GM19238 (cell line): Measurements from ENCODE around the gene SPAG16.
A peak's percentile ranks its signal among the peaks of the same experiment; 100 is the strongest.
"Not testable (repeated sequence)": the region's sequence is repeated elsewhere in the genome, so short reads cannot be mapped to it uniquely, and the experiment has no call there.

Experiments used
- DNase-seq: peaks from one replicate; pipeline ENCODE4 v3.0.0; 2011; ENCODE audit warnings: low spot score; ENCODE audit not compliant: insufficient read length

Gene SPAG16

GRCh38 chr2:213691351-213691750, 407.1 kb downstream of the SPAG16 start:
- no peak for DNase-seq

GRCh38 chr2:213696442-213696841, 412.2 kb downstream of the SPAG16 start:
- no peak for DNase-seq

GRCh38 chr2:213701365-213701764, 417.1 kb downstream of the SPAG16 start:
- DNase-seq, result not testable (repeated sequence)

DNA sequence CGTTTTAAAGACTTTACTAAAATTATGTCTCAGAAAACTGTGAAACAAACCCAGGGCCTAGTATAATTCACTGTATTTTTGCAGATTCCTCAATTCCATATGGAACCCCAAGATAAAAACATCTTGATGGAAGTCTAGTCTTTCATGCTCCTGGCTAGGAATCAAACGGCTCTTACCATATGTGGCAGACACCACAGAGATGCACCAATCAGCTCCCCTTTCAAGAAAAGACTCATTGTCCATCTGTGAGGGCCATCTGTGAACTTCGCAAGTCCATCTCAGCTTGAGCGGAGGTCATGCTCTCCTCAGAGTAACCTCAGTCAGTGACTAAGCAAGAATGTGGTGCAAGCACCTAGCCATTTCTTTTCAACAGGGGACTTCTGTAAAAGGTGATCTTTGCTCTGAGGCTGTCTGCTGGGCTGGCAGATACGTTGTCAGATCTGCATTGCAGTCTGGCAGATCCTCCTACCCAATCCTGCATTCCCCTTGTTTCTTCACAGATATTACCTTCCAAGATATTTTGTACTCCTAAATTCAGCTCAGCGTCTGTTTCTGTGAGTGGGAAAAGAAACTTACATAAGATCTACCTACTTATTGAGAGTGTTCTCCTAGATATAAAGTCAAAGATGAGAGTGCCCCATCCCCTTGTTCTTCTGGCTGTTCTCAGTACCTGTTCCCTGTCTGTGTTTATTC, 419.3 kb downstream of the SPAG16 start:
- no peak for DNase-seq

DNA sequence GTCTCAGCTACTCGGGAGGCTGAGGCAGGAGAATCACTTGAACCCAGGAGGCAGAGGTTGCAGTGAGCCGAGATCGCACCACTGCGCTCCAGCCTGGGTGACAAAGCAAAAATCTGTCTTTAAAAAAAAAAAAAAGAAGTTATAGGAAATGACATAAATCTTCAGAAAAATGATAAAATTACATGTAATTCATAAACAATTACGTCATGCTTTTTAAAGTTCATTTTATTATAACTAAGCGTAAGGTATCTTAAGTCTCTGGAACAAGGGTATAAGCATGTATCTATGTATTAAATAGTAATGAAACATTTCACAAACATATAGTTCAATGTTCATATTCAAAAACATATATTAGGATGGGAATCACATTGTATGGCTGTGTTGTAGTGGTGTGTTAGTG, 425.9 kb downstream of the SPAG16 start:
- DNase-seq, result no peak

- DNase-seq, result not testable (repeated sequence)
Measured at GRCh38 chr2:213718411-213718810, 434.1 kb downstream of the SPAG16 start.

GRCh38 chr2:213722565-213722964, 438.3 kb downstream of the SPAG16 start:
- no peak for DNase-seq

GRCh38 chr2:213723041-213723560, 438.8 kb downstream of the SPAG16 start:
- no peak for DNase-seq

- no peak for DNase-seq
Measured at GRCh38 chr2:213723707-213724106, 439.4 kb downstream of the SPAG16 start.

DNA sequence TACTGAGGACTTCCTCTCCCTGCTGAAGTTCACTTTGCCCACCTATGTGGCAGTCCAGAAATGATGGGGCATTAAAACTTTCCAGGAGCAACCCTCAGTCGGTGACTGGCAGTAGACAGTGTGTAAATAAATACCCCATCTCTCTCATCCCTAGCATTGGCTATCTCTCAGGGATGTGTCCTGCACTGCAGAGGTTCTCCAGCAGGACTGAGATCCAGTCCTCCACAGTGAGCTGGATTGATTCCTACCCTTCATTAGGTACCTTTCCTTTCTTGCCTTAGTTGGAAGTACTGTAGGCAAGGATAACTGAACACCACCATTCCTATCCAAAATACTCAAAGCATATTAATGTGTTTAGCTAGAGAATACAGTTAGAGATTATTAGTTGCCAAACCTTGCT, 441.8 kb downstream of the SPAG16 start:
- DNase-seq, result no peak

- DNase-seq, result no peak
Measured at GRCh38 chr2:213733893-213734292, 449.6 kb downstream of the SPAG16 start.

DNA sequence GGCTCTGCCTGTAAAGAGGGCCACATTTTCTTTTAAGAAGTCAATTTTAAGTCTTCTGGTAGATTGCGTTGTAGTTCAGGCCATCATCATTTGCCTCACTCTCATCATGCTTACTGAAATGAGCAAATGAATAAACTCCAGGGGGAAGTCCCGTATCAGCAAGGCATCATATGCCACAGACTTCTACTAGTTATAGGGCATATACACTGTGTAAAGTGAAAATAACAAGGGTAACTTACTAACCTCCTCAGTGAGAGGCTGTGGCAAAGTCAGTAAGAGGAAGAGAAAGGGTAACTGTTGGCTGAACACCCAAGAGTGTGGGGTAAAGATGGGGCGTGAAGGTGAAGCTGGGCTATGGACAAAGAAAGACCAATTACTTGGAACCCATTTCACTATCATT, 456.2 kb downstream of the SPAG16 start:
- DNase-seq, result no peak

DNA sequence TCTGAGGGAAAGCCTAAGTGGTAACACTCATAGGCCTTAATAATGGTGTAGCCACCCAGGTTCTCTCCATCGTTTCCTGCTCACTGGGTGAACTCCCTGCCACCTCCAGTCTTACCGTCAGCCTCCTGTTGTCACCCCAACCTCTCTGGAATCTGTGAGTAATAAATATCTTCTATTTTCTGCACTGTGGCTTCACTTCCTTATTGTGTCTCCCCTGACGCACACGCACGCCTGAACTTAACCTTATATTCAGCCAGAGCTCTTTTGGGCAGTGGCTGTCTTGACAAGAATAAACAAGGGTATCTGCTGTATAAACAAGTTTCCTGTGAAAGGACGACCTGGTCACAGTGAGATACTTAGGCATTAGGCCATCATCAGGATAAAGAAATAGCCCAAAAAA, 467.2 kb downstream of the SPAG16 start:
- no peak for DNase-seq

GRCh38 chr2:213752575-213752974, 468.3 kb downstream of the SPAG16 start:
- DNase-seq, result no peak

DNA sequence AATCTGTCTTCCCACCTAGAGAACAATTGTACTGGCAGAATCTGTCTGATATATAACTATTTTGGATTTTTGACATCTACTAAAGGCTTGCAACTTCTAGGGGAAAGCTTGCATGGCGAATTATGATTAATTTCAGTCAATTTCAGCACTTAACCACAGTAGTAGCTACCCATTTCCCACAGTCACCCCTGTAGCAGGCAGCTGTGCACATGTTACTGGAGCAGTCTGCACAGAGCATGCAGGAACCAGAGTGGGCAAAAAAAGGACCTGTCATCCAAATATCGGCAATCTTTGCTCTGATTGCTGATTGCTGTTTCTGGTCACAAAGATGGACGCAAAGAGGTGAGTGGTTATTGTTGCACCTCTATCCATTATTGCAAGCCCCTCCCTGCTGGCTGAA, 473.3 kb downstream of the SPAG16 start:
- no peak for DNase-seq

DNA sequence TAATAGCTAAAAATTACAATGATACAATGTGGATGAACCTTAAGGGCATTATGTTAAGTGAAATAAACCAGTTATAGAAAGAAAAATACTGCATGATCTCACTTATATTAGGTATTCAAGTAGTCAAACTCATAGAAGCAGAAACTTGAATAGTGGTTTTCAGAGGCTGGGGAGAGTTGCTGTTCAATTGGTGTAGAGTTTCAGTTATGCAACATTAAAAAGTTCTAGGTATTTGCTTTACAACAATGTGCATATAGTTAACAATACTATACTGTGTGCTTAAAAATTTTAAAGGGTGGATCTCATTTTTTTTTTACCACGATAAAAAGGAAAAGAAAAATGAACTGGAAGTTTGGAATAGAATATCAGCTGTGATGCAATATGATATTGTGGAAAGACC, 479.1 kb downstream of the SPAG16 start:
- no peak for DNase-seq

DNA sequence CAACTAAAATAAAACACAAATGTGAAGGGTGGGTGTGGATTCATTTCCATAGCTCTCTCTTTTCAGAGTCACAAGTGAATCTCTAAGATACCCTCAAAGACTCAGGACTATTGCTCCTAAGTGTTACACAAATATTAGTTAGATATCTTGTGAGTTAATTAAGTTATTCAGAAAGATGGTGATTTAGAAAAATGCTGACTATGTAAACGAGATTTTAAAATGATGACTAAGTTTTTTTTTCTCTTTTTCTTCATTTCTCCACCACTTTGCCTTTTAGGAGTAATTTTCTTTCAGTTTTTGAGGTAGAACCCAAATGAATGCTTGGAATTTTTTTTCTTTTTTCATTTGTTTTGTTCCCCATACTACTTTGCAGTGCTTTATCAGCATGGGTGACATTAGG, 479.7 kb downstream of the SPAG16 start:
- DNase-seq, result no peak

DNA sequence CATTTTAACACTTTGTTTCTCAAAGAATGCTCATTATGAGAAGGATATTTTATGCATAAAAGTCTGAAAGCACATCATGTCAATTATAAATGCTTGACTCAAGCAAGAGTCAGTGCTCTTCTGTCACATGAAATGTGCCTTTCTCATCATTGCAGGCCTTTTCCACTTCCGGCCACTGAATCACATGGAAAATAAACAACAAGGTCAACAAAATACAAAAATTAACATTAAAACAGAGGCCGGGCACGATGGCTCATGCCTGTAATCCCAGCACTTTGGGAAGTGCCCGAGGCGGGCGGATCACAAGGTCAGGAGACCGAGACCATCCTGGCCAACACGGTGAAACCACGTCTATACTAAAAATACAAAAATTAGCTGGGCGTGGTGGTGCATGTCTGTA, 480.6 kb downstream of the SPAG16 start:
- DNase-seq, result no peak

DNA sequence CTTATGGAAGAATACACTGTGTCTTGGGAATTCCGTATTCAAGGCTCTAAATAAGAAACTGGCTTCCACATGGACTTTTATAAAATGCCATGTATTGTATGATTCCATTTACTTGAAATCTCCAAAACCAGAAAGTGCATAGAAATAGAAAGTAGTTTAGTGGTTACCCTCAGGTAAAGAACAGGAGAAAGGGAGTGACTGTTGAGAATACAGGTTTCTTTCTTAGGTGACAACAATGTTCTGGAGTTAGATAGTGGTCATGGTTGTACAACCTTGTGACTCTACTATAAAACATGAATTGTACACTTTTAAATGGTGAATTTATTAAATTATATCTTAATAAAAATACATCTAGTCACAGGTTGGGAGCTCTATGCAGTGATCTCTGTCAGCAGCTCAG, 481.8 kb downstream of the SPAG16 start:
- DNase-seq, result no peak

DNA sequence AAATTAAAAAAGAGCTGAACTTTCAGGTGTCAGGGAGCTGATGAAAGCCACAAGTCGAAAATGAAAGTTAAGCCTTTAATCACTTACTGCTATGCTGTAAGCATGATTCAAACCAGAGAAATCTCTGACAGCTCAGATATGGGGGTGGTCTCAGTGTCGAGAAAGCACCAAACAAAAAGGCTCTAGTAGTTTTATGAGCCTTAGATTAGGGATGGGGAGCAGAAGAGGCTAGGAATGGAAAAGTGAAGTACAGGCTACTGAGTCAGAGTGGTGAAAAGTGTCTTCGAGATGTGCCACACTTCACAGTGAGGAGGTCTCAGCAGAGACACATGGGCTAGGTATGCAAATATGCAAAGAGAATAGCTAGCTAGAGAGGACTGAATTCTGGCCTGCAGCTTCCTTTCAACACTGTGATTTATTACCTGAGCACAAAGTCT, 482.2 kb downstream of the SPAG16 start:
- peak; percentile 27 for DNase-seq

DNA sequence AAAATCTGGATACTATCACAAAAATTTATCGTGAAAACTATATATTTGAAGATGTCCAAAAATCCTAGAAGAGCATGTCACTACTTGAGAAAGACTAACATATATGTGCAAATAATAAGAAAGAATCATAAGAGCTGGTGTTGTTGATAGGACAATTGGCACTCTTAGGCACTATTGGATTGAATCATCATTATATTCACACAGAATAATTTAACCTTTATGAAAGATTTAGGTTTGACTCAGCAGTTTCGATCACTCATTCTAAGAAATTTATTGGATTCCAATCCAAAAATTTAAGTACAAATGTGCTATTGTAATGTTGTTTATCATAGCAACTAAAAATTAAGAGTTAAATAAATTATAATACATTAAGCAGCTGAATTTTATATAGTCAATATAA, 503.6 kb downstream of the SPAG16 start:
- DNase-seq, result no peak

- DNase-seq, result no peak
Measured at GRCh38 chr2:213789940-213790339, 505.7 kb downstream of the SPAG16 start.

DNA sequence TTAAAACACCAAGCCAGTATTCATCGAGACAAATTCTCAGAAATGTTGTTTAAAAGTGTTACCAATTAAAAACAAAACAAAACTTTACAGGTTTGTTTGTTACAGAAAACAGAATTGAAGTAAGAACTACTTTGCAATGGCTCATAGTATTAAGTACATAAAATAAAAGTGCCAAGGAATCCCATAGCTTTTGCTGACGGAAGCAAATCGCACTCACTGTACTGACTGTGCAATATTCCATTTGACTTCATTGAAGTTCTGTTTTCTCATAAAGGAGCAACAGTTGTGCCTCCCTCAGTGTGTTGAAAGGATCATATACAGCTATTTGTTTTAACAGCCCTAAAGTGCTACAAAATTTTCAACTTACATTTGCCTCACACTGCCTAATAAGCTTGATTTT, 507.8 kb downstream of the SPAG16 start:
- no peak for DNase-seq
